HG03342 (cell line): ENCODE measurements around the gene FBXO31.

Experiments
- ATAC-seq: cut with Tn5 transposase; IDR thresholded peaks from one replicate; pipeline ENCODE4 v1.9.1; 2021; ENCODE audit warnings: mild to moderate bottlenecking, moderate library complexity; ENCODE audit not compliant: unreplicated experiment

Gene FBXO31

DNA sequence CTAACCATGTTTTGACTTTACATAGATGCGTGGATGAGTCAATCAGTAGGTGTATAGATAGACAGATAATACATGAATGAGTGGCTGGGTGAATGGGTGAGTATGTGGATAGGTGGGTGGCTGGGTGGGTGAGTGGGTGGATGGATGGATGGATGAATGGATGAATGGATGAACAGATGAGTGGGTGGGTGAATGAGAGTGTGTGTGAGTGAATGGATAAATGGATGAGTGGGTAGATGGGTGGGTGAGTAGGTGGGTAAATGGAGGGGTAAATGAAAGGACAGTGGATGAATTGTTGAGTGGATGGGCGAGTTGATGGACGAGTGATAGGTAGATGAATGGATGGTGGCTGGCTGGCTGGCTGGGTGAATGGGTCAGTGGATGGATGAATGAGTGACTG lies 89.6 kb downstream of the FBXO31 start:
- no peak for ATAC-seq

DNA sequence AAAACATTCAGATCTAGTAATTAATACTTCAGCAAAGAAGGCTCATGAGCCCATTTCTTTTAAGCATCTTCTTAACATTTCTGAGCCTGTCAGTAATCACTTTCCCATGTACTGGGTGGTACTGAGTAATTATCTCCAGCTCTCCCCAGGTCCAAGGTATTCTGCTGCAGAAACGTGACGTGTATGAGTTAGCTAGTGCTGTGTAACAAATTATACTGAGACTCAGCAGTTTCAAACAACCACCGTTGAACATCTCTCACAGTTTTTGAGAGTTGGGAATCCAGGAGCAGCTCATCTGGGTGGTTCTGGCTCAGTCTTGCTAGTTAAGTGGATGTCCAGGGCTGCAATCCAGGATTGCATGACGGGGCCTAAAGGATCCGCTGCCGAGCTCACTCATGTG lies 91.6 kb downstream of the FBXO31 start:
- no peak for ATAC-seq

DNA sequence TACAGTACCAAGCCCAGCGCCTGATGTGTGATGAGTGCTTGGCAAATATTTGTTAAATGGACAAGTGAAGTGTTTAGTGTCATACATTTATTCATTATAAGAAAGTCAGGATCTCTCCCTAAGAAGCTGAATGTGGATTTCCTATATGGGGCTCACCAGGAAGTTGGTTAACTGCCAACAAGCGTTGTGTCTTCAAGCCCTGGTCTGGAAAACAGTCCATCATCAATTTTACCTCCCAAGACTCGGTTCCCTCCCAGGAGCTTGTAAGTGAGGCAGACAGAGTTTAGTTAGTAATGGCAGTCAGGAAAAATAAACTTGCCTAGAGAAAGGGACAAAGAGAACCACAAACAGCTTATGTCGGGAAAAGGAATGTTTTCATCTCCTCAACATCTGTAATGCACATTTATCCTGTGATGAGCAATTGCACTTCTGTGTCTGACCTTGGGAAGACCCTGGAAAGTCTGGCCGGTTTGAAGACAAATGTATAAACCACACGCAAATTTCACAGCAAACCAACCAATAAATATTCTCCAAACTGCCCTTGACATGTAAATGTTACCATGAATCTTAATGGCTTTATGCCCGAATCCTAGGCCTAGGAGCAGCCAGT lies 94.7 kb downstream of the FBXO31 start:
- ATAC-seq: no peak

DNA sequence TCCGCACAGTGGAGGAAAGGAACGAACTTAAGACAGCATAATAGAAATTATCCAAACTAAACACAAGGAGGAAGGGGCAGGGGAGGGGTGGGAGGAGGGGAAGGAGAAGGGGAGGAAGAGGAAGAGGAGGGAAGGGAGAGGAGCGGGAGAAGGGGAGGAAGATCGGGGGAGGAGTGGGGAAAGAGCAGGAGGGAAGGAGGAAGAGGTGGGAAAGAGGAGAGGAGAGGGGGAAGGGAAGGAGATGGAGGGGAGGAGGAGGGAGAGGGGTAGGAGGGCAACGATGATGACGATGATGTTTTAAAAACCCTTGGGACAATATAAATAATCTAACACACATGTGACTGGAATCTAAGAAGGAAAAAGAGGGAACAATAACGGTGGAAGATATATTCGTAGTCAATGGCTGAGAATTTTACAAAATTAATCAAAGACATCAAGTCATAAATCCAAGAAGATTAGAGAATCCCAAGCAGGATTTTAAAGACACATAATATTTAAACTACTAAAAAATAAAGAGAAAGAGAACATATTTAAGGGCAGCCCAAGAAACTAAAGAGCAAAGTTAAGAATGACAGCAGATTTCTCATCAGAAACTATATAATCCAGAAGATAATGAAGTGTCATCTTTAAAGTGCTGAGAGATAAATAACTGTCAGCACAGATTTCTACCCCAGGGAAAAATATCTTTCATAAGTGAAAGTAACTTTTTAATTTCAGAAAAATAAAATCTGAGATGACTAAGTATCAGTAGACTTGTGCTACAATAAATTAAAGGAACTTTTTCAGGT lies 96.5 kb downstream of the FBXO31 start:
- no peak for ATAC-seq

DNA sequence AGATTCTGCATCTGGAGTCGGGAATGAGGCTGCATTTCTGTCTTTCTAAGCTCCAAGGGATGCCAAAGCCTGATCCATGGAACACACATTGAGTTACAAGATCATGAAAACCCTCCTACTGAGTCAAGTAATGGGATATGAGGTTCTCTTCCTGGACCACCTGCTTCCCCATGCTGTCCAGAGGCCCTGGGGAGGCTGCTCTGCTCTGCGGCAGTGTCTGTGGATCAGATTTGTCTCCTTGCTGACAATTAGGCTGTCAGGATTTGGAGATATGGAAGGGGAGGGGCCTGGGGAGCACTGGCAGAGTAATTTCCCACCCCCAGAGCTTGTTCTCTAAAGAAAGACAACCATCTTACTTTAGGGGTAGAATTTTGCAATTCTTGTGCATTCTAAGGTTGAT lies 99.4 kb downstream of the FBXO31 start:
- ATAC-seq: no peak

DNA sequence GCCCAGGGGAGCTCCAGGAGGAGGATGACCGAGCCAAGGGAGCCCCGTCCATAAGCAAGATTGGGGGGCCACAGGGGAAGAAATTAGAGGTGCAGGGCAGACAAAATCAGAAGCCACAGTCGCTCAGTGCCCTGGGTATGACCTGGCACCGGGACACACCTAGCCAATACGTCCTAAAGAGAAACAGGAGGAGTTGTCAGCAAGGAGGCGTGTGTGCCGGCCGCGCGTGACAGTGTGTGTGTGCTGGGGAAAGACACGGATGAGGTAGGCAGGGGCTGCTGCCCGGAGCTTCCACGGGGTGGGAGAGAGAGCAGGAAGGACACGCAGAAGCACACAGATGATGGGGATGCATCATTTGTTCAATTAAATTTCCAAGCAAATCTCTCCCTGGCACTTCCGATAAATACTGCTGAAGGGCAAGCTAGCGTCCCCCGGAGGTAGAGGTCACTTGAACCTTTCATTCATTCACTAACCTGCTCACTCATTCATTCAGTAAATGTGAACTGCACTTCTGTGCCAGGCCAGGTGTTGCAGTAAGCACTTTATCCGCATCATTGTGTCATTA lies 104.4 kb downstream of the FBXO31 start:
- no peak for ATAC-seq

DNA sequence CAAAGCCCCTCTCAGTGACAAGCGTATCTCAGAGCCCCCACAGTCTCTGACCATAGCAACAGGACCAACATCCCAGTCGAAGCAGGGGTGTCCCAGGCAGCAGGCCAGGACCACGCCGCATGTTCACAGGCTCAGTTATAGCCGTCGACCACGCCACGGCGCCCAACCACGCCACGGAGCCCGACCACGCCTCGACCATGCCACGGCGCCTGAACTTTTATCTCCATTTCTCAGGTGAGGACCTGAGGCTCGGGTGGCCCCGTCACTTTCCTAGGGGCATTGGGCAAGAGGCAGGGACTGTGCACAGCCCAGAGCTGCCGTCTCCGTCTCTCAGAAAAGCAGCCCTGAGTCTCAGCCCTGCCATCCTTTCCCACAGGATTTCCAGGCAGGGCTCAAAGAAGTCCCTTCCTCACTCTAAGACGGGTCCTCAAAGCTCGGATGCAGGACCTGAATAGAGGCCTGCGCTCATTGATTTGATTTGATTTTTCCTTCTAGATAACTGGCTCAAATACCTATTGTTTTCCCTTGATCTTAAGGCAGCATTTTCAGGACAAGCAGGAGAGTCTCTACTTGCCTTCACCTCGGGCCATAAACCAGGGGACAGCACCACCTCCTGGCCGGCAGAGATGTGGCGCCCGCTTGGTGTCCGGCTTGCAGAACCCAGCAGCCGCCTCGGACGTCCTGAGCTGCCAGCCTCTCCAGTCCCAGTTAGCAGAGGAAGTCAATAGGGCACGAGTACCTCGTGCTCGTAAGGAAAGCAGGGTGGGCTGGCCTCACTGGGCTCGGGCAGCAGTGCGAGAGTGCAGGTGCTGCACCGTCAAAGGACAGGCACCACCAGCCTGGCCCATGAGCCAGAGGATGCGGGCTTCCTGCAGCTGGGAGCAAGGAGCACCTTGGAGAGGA lies 105.1 kb downstream of the FBXO31 start:
- ATAC-seq: no peak
